Left lung (tissue), 10 donors: ENCODE measurements around the gene CCBE1. TPM values are rescaled to one million over a fixed set of nuclear protein-coding genes. Genes with fewer than 3 reads are reported as not detected.

Source experiments
- ATAC-seq: fragments of 200-7000 bp; cut with Tn5 transposase; one replicate; pipeline ENCODE4 v1.9.1; 2020; ENCODE audit warnings: moderate library complexity
- DNase-seq, 4 donors: peaks; one replicate each; pipeline ENCODE4 v3.0.0-alpha.2; 2013 to 2020
- H3K27ac ChIP-seq, 2 donors: fragments of 200-600 bp; sonication (generic) in 1 of 2; one replicate each; pipeline versions ENCODE4 v1.5.0 to v1.8.0; 2020 to 2021
- H3K27me3 ChIP-seq, 2 donors: fragments of 200-600 bp; sonication (generic) in 1 of 2; one replicate each; pipeline versions ENCODE4 v1.5.0 to v1.8.0; 2020 to 2021
- H3K36me3 ChIP-seq, 2 donors: fragments of 200-600 bp; sonication (generic) in 1 of 2; one replicate each; pipeline versions ENCODE4 v1.5.0 to v1.8.0; 2020 to 2021
- H3K4me1 ChIP-seq, 2 donors: fragments of 200-600 bp; one replicate each; pipeline ENCODE4 v1.8.0; 2021
- H3K4me3 ChIP-seq, 2 donors: fragments of 200-600 bp; sonication (generic) in 1 of 2; one replicate each; pipeline versions ENCODE4 v1.5.0 to v1.8.0; 2020 to 2021; ENCODE audit warnings: mild to moderate bottlenecking in 1 of 2
- H3K9me3 ChIP-seq, 2 donors: fragments of 200-600 bp; sonication (generic) in 1 of 2; one replicate each; pipeline versions ENCODE4 v1.5.0 to v1.8.0; 2020 to 2021
- CTCF ChIP-seq, 2 donors: fragments of 200-600 bp; sonication (generic) in 1 of 2; IDR thresholded peaks; one replicate each; pipeline versions ENCODE4 v1.5.0 to v1.8.0; 2021; ENCODE audit warnings: antibody characterized with exemption in 2 of 2
- intact Hi-C, 2 donors: fragments of 100-400 bp; cut with DNase I; formaldehyde crosslinking; loops; one replicate each; pipeline versions ENCODE4 v1.11.2 to v1.14.2; 2022
- polyA plus RNA-seq, 6 donors: library from polyadenylated mRNA; unstranded; fragments of 120-200 nt; gene quantifications; one replicate each; pipeline ENCODE4 v1.2.1, GENCODE V29; 2013; ENCODE audit not compliant: insufficient read length in 6 of 6
- total RNA-seq, 2 donors: library from RNA; stranded (reverse); fragmentation: NEBNext Ultra II Directional; extraction: Animal tissue kit (Norgen Biotek cat#: 25700); gene quantifications; one replicate each; pipeline ENCODE4 v1.2.1, GENCODE V29; 2021
- donor health status: DM: no; HTN: yes; CAD: no.
- donor health status: DM: no; HTN: no; CAD: no.

The CCBE1 gene
- total and polyA plus RNA-seq, 8 donors, result 16.0 to 96.5 (median 84.1) TPM

- intact Hi-C loops, result no loop called here
- no peaks in the 10 kb centered on the region for H3K36me3 ChIP-seq
- TF ChIP-seq CTCF (IDR thresholded peaks at IDR 0.05), result no peak
- H3K4me3 ChIP-seq, result no peak overlapping the region
- H3K27me3 ChIP-seq, result no peaks in the 10 kb centered on the region
- no peaks in the 10 kb centered on the region for H3K4me1 ChIP-seq
- ATAC-seq, result no peak
- no peak for DNase-seq
- H3K9me3 ChIP-seq, result no peaks in the 10 kb centered on the region
- no peak overlapping the region for H3K27ac ChIP-seq
Measured at GRCh38 chr18:59468821-59469220, 228.4 kb downstream of the CCBE1 start.

DNA sequence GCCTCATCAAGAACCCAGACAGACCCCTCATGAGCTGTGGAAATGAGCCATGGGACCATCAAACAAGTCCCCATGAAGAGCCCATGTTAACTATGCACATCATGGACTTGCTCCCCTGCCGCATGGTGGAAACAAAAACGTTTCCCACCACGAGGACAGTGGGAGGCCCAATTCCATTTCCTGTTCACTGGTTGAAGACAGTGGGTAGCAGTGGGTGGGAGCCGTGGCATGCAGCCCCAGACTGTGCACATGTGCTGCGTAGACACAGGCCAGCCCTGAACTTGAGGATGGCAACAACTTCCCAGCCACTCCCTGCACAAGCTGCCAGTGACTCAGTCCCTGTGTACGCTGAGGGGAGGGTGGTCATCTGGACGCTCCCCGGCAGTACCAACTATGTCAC lies 229.7 kb downstream of the CCBE1 start:
- intact Hi-C loops, result no loop called here
- H3K4me3 ChIP-seq, result no peak overlapping the region

DNA sequence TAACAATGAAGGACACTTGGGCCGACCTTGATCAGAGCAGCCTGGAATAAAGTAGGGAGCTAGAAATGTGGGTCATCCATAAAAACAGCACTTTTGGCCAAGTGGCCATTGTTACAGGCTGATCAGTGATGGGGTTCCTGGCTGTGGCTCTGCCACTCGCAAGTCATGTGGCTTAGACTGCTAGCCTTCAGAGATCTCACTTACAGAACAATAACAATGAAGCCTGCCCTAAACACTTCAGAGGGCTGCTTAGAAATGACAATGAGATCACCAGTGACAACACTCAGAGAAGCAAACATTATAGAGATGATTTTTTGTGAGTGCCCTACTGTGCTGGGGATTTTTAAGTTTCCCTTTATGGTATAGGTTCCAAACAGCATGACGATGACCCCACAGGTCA lies 230.2 kb downstream of the CCBE1 start:
- Histone ChIP-seq H3K27me3 (no peaks in the 10 kb centered on the region), H3K9me3 (no peaks in the 10 kb centered on the region), H3K4me1 (no peaks in the 10 kb centered on the region), H3K27ac (no peak overlapping the region), H3K36me3 (no peaks in the 10 kb centered on the region), H3K4me3 (no peak overlapping the region)
- DNase-seq, result no peak
- intact Hi-C loops, result no loop called here
- no peak for ATAC-seq
- TF ChIP-seq CTCF (IDR thresholded peaks at IDR 0.05), result no peak

More for the DNA sequence above, 229.7 kb downstream of the CCBE1 start:
- Histone ChIP-seq H3K36me3 (no peaks in the 10 kb centered on the region), H3K4me1 (no peaks in the 10 kb centered on the region), H3K9me3 (no peaks in the 10 kb centered on the region), H3K27ac (no peak overlapping the region), H3K27me3 (no peaks in the 10 kb centered on the region)
- no peak for TF ChIP-seq CTCF (IDR thresholded peaks at IDR 0.05)
- no peak for DNase-seq
- ATAC-seq, result no peak

DNA sequence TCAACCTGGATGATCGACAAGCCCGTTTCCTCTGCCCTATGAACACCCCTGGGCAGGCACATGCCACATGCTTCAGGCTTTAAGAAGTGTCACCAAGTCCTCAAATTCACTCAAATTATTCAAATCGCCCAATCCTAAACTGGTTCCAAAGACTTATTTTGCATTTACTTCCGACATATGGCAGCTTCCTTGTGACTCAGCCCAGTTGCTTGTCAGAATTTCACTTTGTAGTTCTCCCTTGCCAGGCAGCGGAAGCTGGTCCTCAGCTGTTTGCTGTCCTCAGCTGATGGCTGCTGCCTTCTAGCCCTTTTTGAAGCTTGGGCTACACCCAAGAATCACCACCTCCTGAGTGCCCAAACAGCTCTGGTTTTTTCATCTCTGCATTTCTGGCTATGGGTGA lies 232.7 kb downstream of the CCBE1 start:
- Histone ChIP-seq H3K27me3 (no peaks in the 10 kb centered on the region), H3K36me3 (no peaks in the 10 kb centered on the region), H3K27ac (no peak overlapping the region), H3K9me3 (no peaks in the 10 kb centered on the region), H3K4me1 (no peaks in the 10 kb centered on the region), H3K4me3 (no peak overlapping the region)
- no peak for DNase-seq
- intact Hi-C loops, result no loop called here
- no peak for ATAC-seq
- TF ChIP-seq CTCF (IDR thresholded peaks at IDR 0.05), result no peak

- Histone ChIP-seq H3K36me3 (no peaks in the 10 kb centered on the region), H3K27me3 (no peaks in the 10 kb centered on the region), H3K9me3 (no peaks in the 10 kb centered on the region), H3K4me3 (no peak overlapping the region), H3K4me1 (no peaks in the 10 kb centered on the region), H3K27ac (no peak overlapping the region)
- intact Hi-C loops, result no loop called here
- TF ChIP-seq CTCF (IDR thresholded peaks at IDR 0.05), result no peak
- ATAC-seq (no peak), DNase-seq (no peak)
Measured at GRCh38 chr18:59461171-59461570, 236.1 kb downstream of the CCBE1 start.
